NB4 (cell line): ENCODE results near the gene CNNM4.

ENCODE experiments used
- DNase-seq: peaks from one replicate; pipeline ENCODE4 v3.0.0; 2010; ENCODE audit warnings: low read depth
- H3K4me3 ChIP-seq: one replicate; pipeline ENCODE4 v1.5.1; 2011; ENCODE audit warnings: mild to moderate bottlenecking, low read depth, low read length, moderate library complexity
- MYC ChIP-seq: IDR thresholded peaks from 2 replicates; pipeline ENCODE4 v1.6.1; 2011; ENCODE audit warnings: low read depth, low read length
- POLR2A ChIP-seq: IDR thresholded peaks from 2 replicates; pipeline ENCODE4 v1.6.1; 2011; ENCODE audit warnings: mild to moderate bottlenecking; ENCODE audit not compliant: insufficient read length; ENCODE audit errors: extremely low read depth
- TF ChIP-seq, protein P1 (sequence below): IDR thresholded peaks from one replicate; pipeline ENCODE4 v1.5.1; 2012; ENCODE audit warnings: low read depth, low read length
- TF ChIP-seq, protein P2 (sequence below): IDR thresholded peaks from 2 replicates; pipeline ENCODE4 v1.6.1; 2011; ENCODE audit warnings: low read depth, low read length

The CNNM4 gene

DNA sequence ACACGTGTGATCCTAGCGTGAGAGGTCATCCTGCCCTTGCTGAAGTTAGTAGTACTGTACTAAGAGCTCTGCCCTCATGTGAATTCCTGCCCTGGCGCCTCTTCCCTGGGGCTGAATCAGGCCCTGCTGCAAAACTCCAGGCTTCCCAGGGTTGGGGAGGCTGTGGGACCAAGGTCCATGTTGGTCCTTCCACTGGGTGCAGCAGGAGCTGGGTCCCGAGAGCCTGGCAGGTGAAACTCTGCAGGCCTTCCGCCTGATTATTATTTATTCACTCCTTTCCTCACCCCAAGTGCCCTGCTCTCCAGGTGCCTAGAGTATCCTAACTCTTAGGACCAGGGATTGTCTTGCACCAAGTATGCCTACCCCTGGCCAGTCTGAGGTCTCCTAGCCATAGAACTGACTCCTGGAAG lies 50.1 kb downstream of the CNNM4 start:
- no peak for DNase-seq
- TF ChIP-seq, protein P1, sequence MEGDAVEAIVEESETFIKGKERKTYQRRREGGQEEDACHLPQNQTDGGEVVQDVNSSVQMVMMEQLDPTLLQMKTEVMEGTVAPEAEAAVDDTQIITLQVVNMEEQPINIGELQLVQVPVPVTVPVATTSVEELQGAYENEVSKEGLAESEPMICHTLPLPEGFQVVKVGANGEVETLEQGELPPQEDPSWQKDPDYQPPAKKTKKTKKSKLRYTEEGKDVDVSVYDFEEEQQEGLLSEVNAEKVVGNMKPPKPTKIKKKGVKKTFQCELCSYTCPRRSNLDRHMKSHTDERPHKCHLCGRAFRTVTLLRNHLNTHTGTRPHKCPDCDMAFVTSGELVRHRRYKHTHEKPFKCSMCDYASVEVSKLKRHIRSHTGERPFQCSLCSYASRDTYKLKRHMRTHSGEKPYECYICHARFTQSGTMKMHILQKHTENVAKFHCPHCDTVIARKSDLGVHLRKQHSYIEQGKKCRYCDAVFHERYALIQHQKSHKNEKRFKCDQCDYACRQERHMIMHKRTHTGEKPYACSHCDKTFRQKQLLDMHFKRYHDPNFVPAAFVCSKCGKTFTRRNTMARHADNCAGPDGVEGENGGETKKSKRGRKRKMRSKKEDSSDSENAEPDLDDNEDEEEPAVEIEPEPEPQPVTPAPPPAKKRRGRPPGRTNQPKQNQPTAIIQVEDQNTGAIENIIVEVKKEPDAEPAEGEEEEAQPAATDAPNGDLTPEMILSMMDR = no peak
- TF ChIP-seq, protein P2, sequence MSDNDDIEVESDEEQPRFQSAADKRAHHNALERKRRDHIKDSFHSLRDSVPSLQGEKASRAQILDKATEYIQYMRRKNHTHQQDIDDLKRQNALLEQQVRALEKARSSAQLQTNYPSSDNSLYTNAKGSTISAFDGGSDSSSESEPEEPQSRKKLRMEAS = no peak
- TF ChIP-seq POLR2A (no peak), MYC (no peak)

DNA sequence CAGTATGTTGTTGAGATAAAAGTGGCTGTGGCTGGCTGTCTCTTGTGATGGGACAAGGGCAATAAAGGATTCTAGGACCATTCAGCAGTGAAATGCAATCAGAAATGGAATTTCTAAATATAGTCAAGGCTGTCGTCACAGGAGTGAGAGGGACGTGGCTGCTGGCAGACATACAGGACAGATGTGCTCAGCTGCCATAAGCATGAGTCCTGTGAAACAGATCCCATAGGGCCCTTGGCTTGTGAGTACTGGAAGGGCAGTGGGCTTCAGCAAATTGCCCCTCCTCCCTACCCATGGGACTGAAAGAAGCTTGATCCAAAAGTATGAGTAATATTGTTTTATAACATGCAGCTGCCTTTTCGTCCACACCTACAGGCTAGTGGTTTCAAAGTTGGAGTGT lies 51.2 kb downstream of the CNNM4 start:
- no peak for DNase-seq
- TF ChIP-seq POLR2A = no peak
- TF ChIP-seq, protein P2 = no peak
- no peak for TF ChIP-seq MYC
- TF ChIP-seq, protein P1 = no peak
- H3K4me3 ChIP-seq = no peak overlapping the region

More for the DNA sequence above, 50.1 kb downstream of the CNNM4 start:
- no peak overlapping the region for H3K4me3 ChIP-seq

DNA sequence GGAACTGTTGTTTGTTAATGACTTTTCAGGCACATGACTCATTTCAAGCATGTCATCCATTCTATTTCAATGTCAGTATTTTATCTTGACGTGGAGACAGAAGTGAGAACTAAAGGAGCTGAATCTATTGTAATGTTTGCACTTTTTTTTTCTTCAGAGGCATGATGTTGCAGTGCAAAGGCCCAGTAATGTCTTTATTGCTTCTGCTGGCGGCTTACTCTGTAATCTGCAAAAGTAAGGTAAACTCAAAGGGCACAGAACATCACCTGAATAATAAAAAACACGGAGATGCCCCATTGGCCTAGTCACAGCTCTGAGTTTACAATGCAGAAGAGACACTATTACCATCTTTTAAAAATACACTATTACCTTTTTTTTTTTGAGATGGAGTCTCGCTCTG lies 53.0 kb downstream of the CNNM4 start:
- DNase-seq = no peak
- TF ChIP-seq POLR2A (no peak), MYC (no peak)
- TF ChIP-seq, protein P2 = no peak
- TF ChIP-seq, protein P1 = no peak
- H3K4me3 ChIP-seq = no peak overlapping the region

DNA sequence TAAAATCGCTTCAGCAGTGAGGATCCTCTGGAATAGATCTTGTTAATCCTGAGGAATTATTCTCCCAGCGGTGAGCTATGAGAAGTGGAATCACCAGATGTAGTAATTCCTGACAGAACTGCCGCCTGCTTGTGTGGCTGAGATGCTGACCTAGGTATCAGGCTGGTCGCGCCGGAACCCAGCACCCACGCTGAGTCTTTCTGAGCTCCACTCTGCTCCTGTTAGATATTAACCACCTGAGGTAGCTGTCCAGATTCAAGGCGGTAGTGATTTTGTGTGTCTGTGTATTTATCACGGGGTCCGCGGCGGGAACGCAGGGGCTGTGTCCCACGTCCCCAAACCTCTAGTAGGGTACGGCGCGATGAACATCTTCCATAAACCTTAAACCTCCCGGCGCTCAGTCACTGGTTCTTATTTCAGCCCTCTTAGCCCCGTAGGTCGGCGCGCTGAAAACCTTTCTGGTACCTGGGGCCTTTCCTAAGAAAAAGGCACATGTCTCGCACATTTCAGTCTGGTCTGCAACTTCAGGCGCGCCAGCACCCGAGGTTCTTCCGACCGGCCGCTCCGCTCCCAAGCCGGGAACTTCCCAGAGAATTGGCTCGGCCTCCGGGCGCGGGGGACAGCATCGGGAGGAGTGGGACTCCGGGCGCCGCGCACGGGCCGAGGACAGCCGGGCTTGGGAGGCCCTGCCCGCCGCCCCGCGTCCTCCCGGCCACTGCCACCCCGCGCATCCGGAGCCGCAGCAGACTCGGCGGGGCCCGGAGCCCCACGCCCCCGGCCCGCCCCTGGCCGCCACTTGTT lies 54.8 kb downstream of the CNNM4 start:
- peak overlapping the region; percentile 72 for H3K4me3 ChIP-seq
- TF ChIP-seq, protein P1 = no peak
- TF ChIP-seq, protein P2 = peak; percentile 70; the same call in 1 of the 2 replicates
- TF ChIP-seq POLR2A = no peak
- TF ChIP-seq MYC = peak; percentile 46; the same call in 1 of the 2 replicates
- no peak for DNase-seq

DNA sequence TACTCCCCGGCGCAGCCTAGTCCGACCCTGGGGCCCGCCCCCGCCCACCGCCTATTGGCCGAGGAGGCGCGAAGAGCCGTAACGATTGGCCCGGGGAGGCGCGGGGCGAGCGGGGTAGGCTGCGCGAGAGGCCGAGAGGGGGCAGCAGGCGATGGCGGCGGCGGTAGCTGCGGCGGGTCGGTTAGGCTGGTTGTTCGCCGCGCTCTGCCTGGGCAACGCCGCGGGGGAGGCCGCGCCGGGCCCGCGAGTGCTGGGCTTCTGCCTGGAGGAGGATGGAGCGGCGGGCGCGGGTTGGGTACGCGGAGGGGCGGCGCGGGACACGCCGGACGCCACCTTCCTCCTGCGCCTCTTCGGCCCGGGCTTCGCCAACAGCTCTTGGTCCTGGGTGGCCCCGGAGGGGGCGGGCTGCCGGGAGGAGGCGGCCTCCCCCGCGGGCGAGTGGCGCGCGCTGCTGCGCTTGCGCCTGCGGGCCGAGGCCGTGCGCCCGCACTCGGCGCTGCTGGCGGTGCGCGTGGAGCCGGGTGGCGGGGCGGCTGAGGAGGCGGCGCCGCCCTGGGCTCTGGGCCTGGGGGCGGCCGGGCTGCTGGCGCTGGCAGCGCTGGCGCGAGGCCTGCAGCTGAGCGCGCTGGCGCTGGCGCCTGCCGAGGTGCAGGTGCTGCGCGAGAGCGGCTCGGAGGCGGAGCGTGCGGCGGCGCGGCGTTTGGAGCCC lies 55.6 kb downstream of the CNNM4 start, which contains the start of gene CNNM3:
Gene CNNM3, plus strand, starts transcription at position 142 of the 709 bp plus-strand sequence. Its CDS starts 10 bp downstream, at position 152.
- TF ChIP-seq MYC = peak; percentile 16
- TF ChIP-seq, protein P1 = peak; percentile 26
- TF ChIP-seq, protein P2 = no peak
- TF ChIP-seq POLR2A = peak; percentile 70
- peak; percentile 98 for DNase-seq
- peak within 1 kb of the TSS; percentile 82 for H3K4me3 ChIP-seq
